SH-SY5Y (cell line): ENCODE data around the gene ASZ1.

Source experiments
- GATA2 ChIP-seq: IDR thresholded peaks from 2 replicates; pipeline ENCODE4 v1.6.1; 2011; ENCODE audit warnings: mild to moderate bottlenecking, low read depth, low read length
- GATA3 ChIP-seq: IDR thresholded peaks from 2 replicates; pipeline ENCODE4 v1.6.1; 2011; ENCODE audit warnings: low read depth, mild to moderate bottlenecking, low read length, moderate library complexity

The ASZ1 gene

GRCh38 chr7:117384688-117385362, 42.5 kb downstream of the ASZ1 start:
- no peak for TF ChIP-seq GATA3

- no peak for TF ChIP-seq GATA3
- TF ChIP-seq GATA2 = no peak
Observed at GRCh38 chr7:117383483-117384189, 43.7 kb downstream of the ASZ1 start.

GRCh38 chr7:117383046-117383445, 44.2 kb downstream of the ASZ1 start:
- TF ChIP-seq GATA3 (no peak), GATA2 (no peak)

- no peak for TF ChIP-seq GATA3
Observed at GRCh38 chr7:117381362-117381761, 45.9 kb downstream of the ASZ1 start.

GRCh38 chr7:117375380-117375779, 51.9 kb downstream of the ASZ1 start:
- TF ChIP-seq GATA3 (no peak), GATA2 (no peak)

- TF ChIP-seq GATA2 = no peak
- TF ChIP-seq GATA3 = no peak
Observed at GRCh38 chr7:117372073-117372472, 55.2 kb downstream of the ASZ1 start.

- TF ChIP-seq GATA3 (no peak), GATA2 (no peak)
Observed at GRCh38 chr7:117364339-117365080, 62.8 kb downstream of the ASZ1 start.

- TF ChIP-seq GATA2 = no peak
- TF ChIP-seq GATA3 = no peak
Observed at GRCh38 chr7:117362294-117362888, 64.9 kb downstream of the ASZ1 start.

- no peak for TF ChIP-seq GATA3
- no peak for TF ChIP-seq GATA2
Observed at GRCh38 chr7:117350027-117350426, 77.3 kb downstream of the ASZ1 start.

- TF ChIP-seq GATA3 (0 out of 2 replicates have a peak, but pooled peaks have one; percentile 16), GATA2 (peak; percentile 34; the same call in 1 of the 2 replicates)
Observed at GRCh38 chr7:117349570-117349969, 77.7 kb downstream of the ASZ1 start.

- no peak for TF ChIP-seq GATA3
- TF ChIP-seq GATA2 = no peak
Observed at GRCh38 chr7:117347962-117348672, 79.2 kb downstream of the ASZ1 start.

GRCh38 chr7:117347480-117347879, 79.8 kb downstream of the ASZ1 start:
- TF ChIP-seq GATA3 = no peak
- no peak for TF ChIP-seq GATA2

- TF ChIP-seq GATA2 (no peak), GATA3 (no peak)
Observed at GRCh38 chr7:117346161-117346560, 81.1 kb downstream of the ASZ1 start.

GRCh38 chr7:117338020-117338419, 89.3 kb downstream of the ASZ1 start:
- no peak for TF ChIP-seq GATA2
- no peak for TF ChIP-seq GATA3

- TF ChIP-seq GATA2 = no peak
Observed at GRCh38 chr7:117333168-117333567, 94.1 kb downstream of the ASZ1 start.
